Large intestine (tissue), 3 donors: ENCODE data around the gene TBC1D24. TPM values are rescaled to one million over a fixed set of nuclear protein-coding genes. Genes with fewer than 3 reads are reported as not detected.

Source experiments
- DNase-seq, 2 donors: peaks; one replicate each; pipeline versions ENCODE4 v3.0.0 to v3.0.0-alpha.2; 2013
- H3K27ac ChIP-seq: one replicate; pipeline ENCODE4 v1.5.1; 2013; ENCODE audit warnings: low read length
- H3K27me3 ChIP-seq: 2 replicates; pipeline ENCODE4 v1.6.1; 2013; ENCODE audit warnings: low read length; ENCODE audit not compliant: control insufficient read depth, insufficient read depth
- H3K36me3 ChIP-seq: 2 replicates; pipeline ENCODE4 v1.6.1; 2013; ENCODE audit warnings: low read length; ENCODE audit not compliant: control insufficient read depth, insufficient read depth
- H3K4me1 ChIP-seq: one replicate; pipeline ENCODE4 v1.6.1; 2013; ENCODE audit warnings: low read length; ENCODE audit not compliant: control insufficient read depth, insufficient read depth
- H3K4me3 ChIP-seq: one replicate; pipeline ENCODE4 v1.5.1; 2013; ENCODE audit warnings: low read length
- H3K9me3 ChIP-seq: one replicate; pipeline ENCODE4 v1.6.1; 2013; ENCODE audit warnings: mild to moderate bottlenecking, low read depth, low read length, moderate library complexity; ENCODE audit not compliant: control insufficient read depth
- WGBS: methylation state at CpG from one replicate; pipeline ENCODE4 v1.1.5; 2013; ENCODE audit warnings: low lambda C conversion rate; ENCODE audit not compliant: insufficient coverage; 5-methylcytosine and 5-hydroxymethylcytosine counted together
- polyA plus RNA-seq: library from polyadenylated mRNA; unstranded; fragments of 120-200 nt; gene quantifications from one replicate; pipeline ENCODE4 v1.2.1, GENCODE V29; 2013

The TBC1D24 gene
- polyA plus RNA-seq, 1 donor = 15.1 TPM

DNA sequence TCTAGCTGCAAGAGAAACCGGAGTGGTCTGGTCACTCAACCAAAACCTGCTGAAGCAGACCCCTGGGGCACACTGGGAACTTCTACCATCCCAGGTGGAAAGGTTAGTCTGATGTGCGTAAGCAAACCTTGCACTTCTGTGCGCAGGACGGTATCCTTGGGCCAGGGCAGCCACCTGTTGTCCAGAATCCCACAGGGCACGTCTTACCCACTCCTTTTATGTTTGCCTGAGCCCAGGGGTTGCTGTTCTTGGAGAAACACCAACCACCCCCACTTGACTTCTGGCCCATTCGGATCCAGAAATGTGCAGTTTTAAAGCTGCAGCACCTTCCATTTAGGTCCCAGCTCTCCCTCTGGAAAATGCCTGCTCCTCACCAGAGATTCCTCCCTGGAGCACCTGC lies 18.7 kb downstream of the TBC1D24 start:
- H3K36me3 ChIP-seq = peaks cover 37% of the 10 kb centered on the region
- DNase-seq = no peak
- peaks cover 13% of the 10 kb centered on the region for H3K4me1 ChIP-seq
- H3K27ac ChIP-seq = no peak overlapping the region
- H3K4me3 ChIP-seq = no peak overlapping the region
- H3K27me3 ChIP-seq = no peaks in the 10 kb centered on the region
- H3K9me3 ChIP-seq = no peaks in the 10 kb centered on the region
- WGBS = no CpG with 5 or more reads among the region's 6 CpGs

DNA sequence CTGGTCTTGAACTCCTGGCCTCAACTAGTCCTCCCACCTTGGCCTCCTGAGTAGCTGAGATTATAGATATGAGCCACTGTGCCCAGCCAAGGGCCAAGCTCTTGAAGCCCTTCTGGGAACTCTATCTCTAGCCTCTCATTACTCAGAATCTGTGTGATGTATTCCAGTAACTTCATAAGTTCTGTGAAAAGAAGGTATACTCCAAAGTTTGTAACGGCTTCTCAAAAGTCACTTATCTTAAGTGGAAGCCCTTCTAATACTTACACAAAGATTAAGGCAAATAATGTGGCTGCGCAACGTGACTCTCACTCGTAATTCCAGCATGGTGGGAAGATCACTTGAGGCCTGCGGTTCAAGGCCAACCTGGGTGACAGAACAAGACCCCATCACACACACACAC lies 19.7 kb downstream of the TBC1D24 start:
- no CpG with 5 or more reads among the region's 5 CpGs for WGBS
- Histone ChIP-seq H3K4me1 (peaks cover 13% of the 10 kb centered on the region), H3K27ac (no peak overlapping the region), H3K9me3 (no peaks in the 10 kb centered on the region), H3K36me3 (peaks cover 44% of the 10 kb centered on the region), H3K4me3 (no peak overlapping the region), H3K27me3 (no peaks in the 10 kb centered on the region)
- DNase-seq = no peak

DNA sequence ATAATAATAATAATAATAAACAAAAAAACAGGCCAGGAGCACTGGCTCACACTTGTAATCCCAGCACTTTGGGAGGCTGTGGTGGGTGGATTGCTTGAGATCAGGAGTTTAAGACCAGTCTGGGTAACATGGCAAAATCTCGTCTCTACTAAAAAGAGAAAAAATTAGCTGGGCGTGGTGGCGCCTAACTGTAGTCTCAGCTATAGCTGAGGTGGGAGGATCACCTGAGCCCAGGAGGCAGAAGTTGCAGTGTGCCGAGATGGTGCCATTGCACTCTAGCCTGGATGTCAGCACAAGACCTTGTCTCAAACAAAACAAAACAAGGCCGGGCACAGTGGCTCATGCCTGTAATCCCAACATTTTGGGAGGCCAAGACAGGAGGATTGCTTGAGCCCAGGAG lies 20.1 kb downstream of the TBC1D24 start:
- no peaks in the 10 kb centered on the region for H3K9me3 ChIP-seq
- H3K36me3 ChIP-seq = peaks cover 45% of the 10 kb centered on the region
- WGBS = no CpG with 5 or more reads among the region's 5 CpGs
- H3K4me3 ChIP-seq = no peak overlapping the region
- no peak overlapping the region for H3K27ac ChIP-seq
- peaks cover 13% of the 10 kb centered on the region for H3K4me1 ChIP-seq
- no peak for DNase-seq
- H3K27me3 ChIP-seq = no peaks in the 10 kb centered on the region

DNA sequence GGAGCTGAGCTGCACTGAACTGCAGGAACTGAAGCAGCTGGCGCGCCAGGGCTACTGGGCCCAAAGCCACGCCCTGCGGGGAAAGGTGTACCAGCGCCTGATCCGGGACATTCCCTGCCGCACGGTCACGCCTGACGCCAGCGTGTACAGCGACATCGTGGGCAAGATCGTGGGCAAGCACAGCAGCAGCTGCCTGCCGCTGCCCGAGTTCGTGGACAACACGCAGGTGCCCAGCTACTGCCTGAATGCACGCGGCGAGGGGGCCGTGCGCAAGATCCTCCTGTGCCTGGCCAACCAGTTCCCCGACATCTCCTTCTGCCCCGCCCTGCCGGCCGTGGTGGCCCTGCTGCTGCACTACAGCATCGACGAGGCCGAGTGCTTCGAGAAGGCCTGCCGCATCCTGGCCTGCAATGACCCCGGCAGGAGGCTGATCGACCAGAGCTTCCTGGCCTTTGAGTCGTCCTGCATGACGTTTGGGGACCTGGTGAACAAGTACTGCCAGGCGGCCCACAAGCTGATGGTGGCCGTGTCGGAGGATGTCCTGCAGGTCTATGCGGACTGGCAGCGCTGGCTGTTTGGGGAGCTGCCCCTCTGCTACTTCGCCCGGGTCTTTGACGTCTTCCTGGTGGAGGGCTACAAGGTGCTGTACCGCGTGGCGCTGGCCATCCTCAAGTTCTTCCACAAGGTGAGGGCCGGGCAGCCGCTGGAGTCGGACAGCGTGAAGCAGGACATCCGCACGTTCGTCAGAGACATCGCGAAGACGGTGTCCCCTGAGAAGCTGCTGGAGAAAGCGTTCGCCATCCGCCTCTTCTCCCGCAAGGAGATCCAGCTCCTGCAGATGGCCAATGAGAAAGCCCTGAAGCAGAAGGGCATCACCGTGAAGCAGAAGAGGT lies 21.5 kb downstream of the TBC1D24 start:
- H3K36me3 ChIP-seq = peaks cover 37% of the 10 kb centered on the region
- no CpG with 5 or more reads among the region's 62 CpGs for WGBS
- no peaks in the 10 kb centered on the region for H3K9me3 ChIP-seq
- H3K4me1 ChIP-seq = peaks cover 18% of the 10 kb centered on the region
- no peaks in the 10 kb centered on the region for H3K27me3 ChIP-seq
- no peak for DNase-seq
- no peak overlapping the region for H3K4me3 ChIP-seq
- no peak overlapping the region for H3K27ac ChIP-seq

- H3K36me3 ChIP-seq = peaks cover 37% of the 10 kb centered on the region
- peaks cover 19% of the 10 kb centered on the region for H3K4me1 ChIP-seq
- H3K27ac ChIP-seq = no peak overlapping the region
- H3K9me3 ChIP-seq = no peaks in the 10 kb centered on the region
- H3K4me3 ChIP-seq = no peak overlapping the region
- no peak for DNase-seq
- no peaks in the 10 kb centered on the region for H3K27me3 ChIP-seq
- WGBS = no CpG with 5 or more reads among the region's 21 CpGs
Measured at GRCh38 chr16:2497116-2497630, 22.2 kb downstream of the TBC1D24 start.

- WGBS = no CpG with 5 or more reads among the region's 26 CpGs
- H3K4me3 ChIP-seq = no peak overlapping the region
- no peaks in the 10 kb centered on the region for H3K9me3 ChIP-seq
- DNase-seq = no peak
- H3K27me3 ChIP-seq = no peaks in the 10 kb centered on the region
- no peak overlapping the region for H3K27ac ChIP-seq
- H3K36me3 ChIP-seq = peaks cover 37% of the 10 kb centered on the region
- H3K4me1 ChIP-seq = peaks cover 19% of the 10 kb centered on the region
Measured at GRCh38 chr16:2497695-2498484, 23.0 kb downstream of the TBC1D24 start.

DNA sequence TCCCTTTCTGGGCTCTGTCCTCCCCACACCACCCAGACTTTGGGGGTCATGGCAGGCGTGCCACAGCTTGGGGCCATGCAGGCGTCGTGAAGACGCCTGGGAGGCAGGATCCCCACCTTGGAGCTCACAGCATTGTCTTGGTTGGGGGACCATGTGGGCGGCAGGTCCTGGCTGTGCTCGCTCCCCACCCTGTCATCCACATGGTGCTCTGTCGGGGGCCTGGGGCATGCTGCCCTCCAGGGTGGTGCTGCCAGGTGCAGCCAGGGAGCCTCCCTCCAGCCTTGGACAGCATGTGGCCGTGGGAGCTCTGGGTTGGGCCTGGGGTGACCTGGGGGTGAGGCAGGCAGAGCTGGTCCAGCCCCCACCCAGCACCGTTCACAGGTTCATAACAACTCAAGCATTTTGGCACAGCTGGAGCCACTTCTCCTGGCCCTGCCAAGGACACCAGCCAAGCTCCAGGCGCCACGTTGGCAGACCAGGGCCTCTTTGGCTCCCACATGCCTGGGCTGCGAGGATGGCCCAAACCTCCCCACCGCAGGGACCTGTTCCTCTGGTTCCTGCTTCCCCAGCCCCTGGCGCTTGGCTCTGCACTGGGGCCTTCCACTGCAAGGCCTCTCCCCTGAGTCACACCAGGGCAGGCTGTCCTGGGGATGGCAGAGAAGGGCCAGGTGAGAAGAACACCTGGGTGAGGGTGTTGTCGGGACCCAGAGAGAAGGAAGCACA lies 23.8 kb downstream of the TBC1D24 start:
- Histone ChIP-seq H3K9me3 (no peaks in the 10 kb centered on the region), H3K4me1 (peaks cover 25% of the 10 kb centered on the region), H3K4me3 (no peak overlapping the region), H3K27me3 (no peaks in the 10 kb centered on the region), H3K36me3 (peaks cover 33% of the 10 kb centered on the region), H3K27ac (no peak overlapping the region)
- no peak for DNase-seq
- no CpG with 5 or more reads among the region's 15 CpGs for WGBS

DNA sequence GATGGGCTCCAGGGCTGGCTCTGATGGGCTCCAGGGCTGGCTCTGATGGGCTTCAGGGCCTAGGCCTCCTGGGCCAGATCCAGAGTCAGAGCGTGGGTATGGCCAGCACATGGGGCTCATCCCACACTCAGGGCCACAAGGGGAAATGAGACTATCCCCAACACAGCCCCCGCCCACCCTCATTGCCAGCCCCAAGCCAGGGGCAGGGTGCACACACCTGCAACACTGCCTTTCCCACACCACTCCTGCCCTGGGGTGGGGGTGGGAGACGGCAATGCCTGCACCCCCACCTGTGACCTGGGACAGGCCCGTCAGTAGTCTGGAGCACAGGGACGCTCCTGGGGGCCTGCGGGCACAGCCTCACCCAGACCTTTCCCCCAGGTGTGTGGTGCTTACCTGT lies 24.5 kb downstream of the TBC1D24 start:
- Histone ChIP-seq H3K27me3 (no peaks in the 10 kb centered on the region), H3K4me3 (no peak overlapping the region), H3K4me1 (peaks cover 25% of the 10 kb centered on the region), H3K36me3 (peaks cover 33% of the 10 kb centered on the region), H3K9me3 (no peaks in the 10 kb centered on the region), H3K27ac (no peak overlapping the region)
- WGBS = no CpG with 5 or more reads among the region's 6 CpGs
- DNase-seq = no peak

- Histone ChIP-seq H3K27ac (no peak overlapping the region), H3K27me3 (no peaks in the 10 kb centered on the region), H3K4me3 (no peak overlapping the region), H3K4me1 (peaks cover 25% of the 10 kb centered on the region), H3K36me3 (peaks cover 33% of the 10 kb centered on the region), H3K9me3 (no peaks in the 10 kb centered on the region)
- no CpG with 5 or more reads among the region's 29 CpGs for whole genome bisulfite sequencing
- DNase-seq = no peak
Measured at GRCh38 chr16:2499890-2500429, 25.0 kb downstream of the TBC1D24 start.

GRCh38 chr16:2500430-2500917 lies 25.5 kb downstream of the TBC1D24 start:
- Histone ChIP-seq H3K36me3 (peaks cover 33% of the 10 kb centered on the region), H3K9me3 (no peaks in the 10 kb centered on the region), H3K4me3 (no peak overlapping the region), H3K27ac (no peak overlapping the region), H3K27me3 (no peaks in the 10 kb centered on the region), H3K4me1 (peaks cover 25% of the 10 kb centered on the region)
- no CpG with 5 or more reads among the region's 20 CpGs for WGBS
- no peak for DNase-seq
